HG03442 (cell line): ENCODE data around the gene DCN.
A peak's percentile ranks its signal among the peaks of the same experiment; 100 is the strongest.

Experiments used
- ATAC-seq: cut with Tn5 transposase; IDR thresholded peaks from one replicate; pipeline ENCODE4 v1.9.1; 2021; ENCODE audit warnings: mild to moderate bottlenecking, moderate library complexity; ENCODE audit not compliant: unreplicated experiment

Gene DCN

DNA sequence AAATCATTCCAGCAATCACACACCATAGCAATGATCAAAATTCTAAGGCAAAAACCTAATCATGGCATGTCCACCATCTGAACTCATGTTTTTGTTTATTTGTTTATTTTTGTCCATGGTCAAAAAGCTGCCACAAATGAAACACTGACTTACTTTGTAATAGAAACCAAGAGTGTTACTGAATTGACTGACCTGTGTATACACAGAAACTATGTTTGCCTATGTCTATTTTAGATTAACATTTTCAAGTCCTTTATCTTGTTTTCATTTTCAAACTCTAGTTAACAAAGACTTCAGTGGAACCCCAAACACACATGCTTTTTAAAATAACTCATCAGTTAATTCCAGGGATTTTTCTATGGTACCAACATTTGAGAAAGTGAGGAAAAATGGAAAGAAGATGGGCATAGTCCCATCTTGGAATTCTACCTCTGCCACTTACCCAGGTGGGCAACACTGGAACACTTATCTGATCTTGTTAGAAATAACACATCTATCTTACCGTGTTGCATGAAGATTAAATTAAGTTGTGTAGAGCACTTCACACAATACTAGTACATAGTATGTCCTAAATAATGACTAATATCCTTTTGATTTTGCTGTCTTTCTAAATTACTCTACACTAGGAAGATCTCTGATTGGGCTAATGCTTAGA is 77.7 kb downstream of the DCN start:
- peak; percentile 66 for ATAC-seq

DNA sequence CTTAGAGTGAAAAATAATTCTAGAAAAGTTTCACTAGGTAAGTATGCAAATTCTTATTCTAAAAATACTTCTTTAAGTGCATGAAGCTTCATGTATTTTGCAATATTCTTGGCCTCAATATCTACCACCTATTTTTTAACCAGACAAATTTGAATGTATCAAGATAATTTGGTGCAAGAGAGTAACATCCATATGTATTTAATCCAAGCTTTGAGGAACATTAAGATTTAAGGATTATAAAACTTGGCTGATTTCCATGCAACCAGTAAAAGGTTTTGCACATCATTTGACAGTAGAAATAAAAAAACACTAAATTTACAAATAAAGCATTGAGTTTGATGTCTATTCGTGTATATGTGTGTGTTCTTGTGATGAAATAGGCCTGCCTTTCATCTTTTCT is 79.0 kb downstream of the DCN start:
- ATAC-seq, result no peak

- no peak for ATAC-seq
These were observed 79.5 kb downstream of the DCN start for GRCh38 chr12:91103101-91103500.

DNA sequence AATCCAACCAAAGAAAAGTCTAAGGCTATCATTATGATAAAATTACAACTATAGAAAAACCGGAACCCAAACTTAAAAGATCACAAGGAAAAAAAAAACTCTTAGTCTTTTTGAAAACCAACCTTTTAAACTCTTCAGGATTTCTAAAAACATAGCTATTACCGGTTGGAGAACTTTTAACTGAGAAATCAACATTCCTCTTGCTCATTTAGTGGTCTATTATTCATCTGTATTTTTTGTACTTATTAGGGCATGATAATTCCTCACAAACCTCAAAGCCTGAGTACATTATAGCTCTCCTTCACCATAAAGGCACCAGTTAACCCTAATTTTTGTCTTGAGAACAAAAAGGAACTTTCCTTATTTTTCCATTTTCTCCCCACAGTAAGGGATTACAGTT is 81.7 kb downstream of the DCN start:
- no peak for ATAC-seq

DNA sequence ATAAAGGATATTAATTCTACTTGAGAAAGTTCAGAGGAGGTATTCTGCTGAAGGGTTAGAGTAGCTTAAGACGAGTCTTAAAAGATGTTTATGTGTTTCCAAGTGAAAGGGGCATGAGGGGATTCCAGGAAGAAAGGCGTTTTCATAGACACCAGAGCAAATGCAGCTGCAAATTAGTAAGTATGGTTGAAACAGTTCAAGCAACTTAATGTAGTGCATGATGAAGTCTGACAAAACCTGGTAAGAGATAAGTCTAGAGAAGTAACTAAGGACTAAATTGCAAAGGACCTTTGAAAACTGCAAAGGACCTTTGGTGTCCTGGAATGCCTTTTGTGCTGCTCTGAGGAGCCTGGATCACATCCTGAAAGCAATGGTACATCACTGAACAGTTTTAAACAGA is 82.8 kb downstream of the DCN start:
- ATAC-seq, result no peak

GRCh38 chr12:91099341-91099740 is 83.3 kb downstream of the DCN start:
- ATAC-seq, result no peak

DNA sequence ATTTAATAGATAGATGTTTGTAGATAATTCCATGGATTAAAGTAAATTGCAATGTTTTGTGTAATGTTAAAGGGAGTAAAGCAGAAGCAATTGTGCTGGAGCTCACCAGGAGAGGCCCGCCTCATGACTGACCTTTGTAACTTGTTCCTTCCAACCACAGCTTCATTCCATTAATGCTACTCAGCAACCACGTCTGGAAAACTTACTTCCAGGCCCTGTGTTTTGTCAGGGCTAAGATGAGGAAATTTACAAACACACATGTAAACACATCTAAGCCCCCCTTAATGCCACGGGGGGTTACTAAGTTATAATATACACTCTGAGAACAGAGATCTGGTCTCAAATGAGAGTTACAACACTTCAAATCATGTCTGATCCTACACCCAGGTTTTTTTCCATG is 83.7 kb downstream of the DCN start:
- ATAC-seq, result no peak

- ATAC-seq, result no peak
These were observed 84.2 kb downstream of the DCN start for GRCh38 chr12:91098461-91098860.

- ATAC-seq, result no peak
These were observed 87.7 kb downstream of the DCN start for GRCh38 chr12:91094957-91095356.

GRCh38 chr12:91094032-91094662 is 88.5 kb downstream of the DCN start:
- no peak for ATAC-seq

DNA sequence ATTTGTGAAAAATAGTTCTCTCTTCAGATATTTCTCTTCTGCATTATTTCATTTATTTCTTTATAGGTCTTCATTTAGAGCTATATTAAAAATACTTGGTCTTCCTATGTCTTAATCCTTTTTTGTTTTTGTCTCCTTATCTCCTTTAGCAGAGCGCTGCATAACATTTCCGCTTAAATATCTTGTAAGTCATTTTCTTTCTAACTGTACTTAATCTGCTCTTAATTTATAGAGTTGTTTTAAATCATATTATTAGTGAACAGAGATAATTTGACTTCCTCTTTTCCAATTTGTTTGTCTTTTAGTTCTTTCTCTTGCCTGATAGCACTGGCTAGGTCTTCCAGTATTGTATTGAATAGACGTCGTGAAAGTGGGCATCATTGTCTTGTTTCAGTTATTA is 89.3 kb downstream of the DCN start:
- ATAC-seq, result no peak

DNA sequence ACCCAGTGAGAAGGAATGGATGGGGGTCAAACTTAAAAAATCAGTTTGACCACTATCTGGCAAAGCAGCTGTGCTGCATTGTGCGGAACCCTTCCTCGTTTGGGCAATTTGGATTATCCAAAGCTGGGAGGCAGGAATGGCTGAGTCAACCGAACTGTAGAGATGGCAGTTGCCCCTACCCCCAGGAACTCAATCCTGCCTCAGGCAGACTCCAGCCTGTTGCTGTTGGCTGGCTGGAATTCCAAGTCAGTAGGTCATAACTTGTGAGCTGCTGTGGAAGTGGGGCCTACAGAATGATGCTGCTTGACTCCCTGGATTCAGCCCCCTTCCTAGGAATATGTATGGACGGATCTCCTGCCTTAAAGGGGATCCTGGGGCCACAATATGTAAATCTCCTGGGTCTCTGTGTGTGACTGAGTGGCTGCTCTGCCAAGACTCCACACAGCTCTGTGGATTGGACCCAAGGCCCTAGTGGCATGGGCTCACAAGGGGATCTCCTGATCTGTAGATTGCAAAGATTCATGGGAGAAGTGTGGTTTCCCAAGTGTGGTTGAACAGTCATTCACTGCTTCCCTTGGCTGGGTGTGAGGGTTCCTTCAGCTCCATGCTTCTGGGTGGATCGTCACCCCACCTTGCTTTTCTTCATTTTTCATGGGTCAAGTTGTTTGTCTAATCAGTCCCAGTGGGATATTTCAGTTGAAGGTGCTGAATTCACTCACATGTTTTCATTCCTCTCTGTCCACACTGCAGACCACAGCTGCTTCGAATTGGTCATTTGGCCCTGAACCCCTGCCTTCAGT is 90.5 kb downstream of the DCN start:
- ATAC-seq, result no peak
